Activated naive CD4-positive, alpha-beta T cell treated with anti-CD3 and anti-CD28 coated beads for 36 hours (primary cell): ENCODE results near the gene KRT10. TPM values are rescaled to one million over a fixed set of nuclear protein-coding genes. Genes with fewer than 3 reads are reported as not detected.

Experiments
- CTCF ChIA-PET: fragments of 350-600 bp; sonication (Branson Sonifier 250); formaldehyde crosslinking; loops from one replicate; lab custom pipeline; 2021; ENCODE audit warnings: antibody characterized with exemption; lab: Charles Lee
- DNase-seq: peaks from one replicate; pipeline ENCODE4 v3.0.0-alpha.2; 2020
- H3K27ac Mint-ChIP-seq: one replicate; pipeline ENCODE4 v1.8.0; 2021; ENCODE audit warnings: mild to moderate bottlenecking, mixed read lengths
- H3K27me3 Mint-ChIP-seq: one replicate; pipeline ENCODE4 v1.8.0; 2021; ENCODE audit warnings: low read depth, mixed read lengths
- H3K36me3 Mint-ChIP-seq: one replicate; pipeline ENCODE4 v1.8.0; 2021; ENCODE audit warnings: low read depth, mixed read lengths
- H3K4me1 Mint-ChIP-seq: one replicate; pipeline ENCODE4 v1.8.0; 2021; ENCODE audit warnings: low read depth, mixed read lengths
- H3K4me3 Mint-ChIP-seq: one replicate; pipeline ENCODE4 v1.8.0; 2021; ENCODE audit warnings: mild to moderate bottlenecking, moderate library complexity, mixed read lengths
- H3K9me3 Mint-ChIP-seq: one replicate; pipeline ENCODE4 v1.8.0; 2021; ENCODE audit warnings: mixed read lengths
- intact Hi-C: fragments of 100-400 bp; cut with micrococcal nuclease; formaldehyde crosslinking; loops from one replicate; pipeline ENCODE4 v1.15.1; 2023
- total RNA-seq, 2 experiments: library from RNA; stranded (reverse); gene quantifications; one replicate each; pipeline ENCODE4 v1.2.3, GENCODE V29; 2021

Gene KRT10
- total RNA-seq, 2 experiments from 2014 or later: 32.5 to 34.7 TPM

DNA sequence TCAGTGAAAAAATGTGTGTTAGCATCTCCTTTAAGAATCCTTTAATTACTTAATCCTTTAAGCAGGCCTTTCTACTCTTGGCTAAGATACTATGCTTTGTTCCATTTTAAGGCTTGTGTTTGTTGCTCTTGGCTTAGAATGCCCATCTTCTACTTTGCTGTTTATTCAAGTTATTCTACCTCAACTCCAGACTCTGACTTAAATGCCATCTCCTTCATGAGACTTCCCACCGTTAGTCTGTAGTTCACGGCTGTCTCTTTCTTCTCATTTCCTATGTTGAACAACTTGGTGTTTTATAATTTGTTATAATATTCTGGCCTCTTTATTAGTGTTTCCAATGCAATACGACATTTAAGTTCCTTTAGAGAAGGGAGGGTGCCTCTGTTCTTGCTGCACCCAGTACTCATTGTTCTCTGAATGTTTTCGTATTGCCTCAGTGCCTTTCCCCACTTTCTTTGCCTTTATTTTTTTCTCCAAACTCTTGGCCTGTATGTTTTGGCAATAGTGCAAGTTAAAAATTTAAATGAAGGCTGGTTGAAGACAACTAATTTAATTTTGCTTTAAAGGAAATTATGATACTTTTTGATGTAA is 6.1 kb upstream of the KRT10 start:
- Mint-ChIP-seq H3K4me1 (peaks cover 9% of the 10 kb centered on the region), H3K9me3 (no peaks in the 10 kb centered on the region), H3K4me3 (no peak overlapping the region), H3K36me3 (peaks cover 4% of the 10 kb centered on the region), H3K27me3 (peaks cover 5% of the 10 kb centered on the region), H3K27ac (no peak overlapping the region)
- intact Hi-C loops: no loop called here
- CTCF ChIA-PET: no interaction called here
- DNase-seq: no peak

GRCh38 chr17:40827746-40828453 is 5.5 kb upstream of the KRT10 start:
- H3K9me3 Mint-ChIP-seq: no peaks in the 10 kb centered on the region
- intact Hi-C loops: no loop called here
- H3K4me1 Mint-ChIP-seq: peaks cover 9% of the 10 kb centered on the region
- H3K27ac Mint-ChIP-seq: peak overlapping the region; percentile 77
- H3K36me3 Mint-ChIP-seq: peaks cover 4% of the 10 kb centered on the region
- DNase-seq: no peak
- H3K4me3 Mint-ChIP-seq: no peak overlapping the region
- H3K27me3 Mint-ChIP-seq: peaks cover 5% of the 10 kb centered on the region
- CTCF ChIA-PET: no interaction called here

GRCh38 chr17:40825599-40825998 is 3.2 kb upstream of the KRT10 start:
- CTCF ChIA-PET: interaction anchor here (1.5 kb wide), 1 partner anchor 837 kb away, joined by 3 read pairs; no protein-coding TSS in a partner anchor
- peaks cover 9% of the 10 kb centered on the region for H3K4me1 Mint-ChIP-seq

DNA sequence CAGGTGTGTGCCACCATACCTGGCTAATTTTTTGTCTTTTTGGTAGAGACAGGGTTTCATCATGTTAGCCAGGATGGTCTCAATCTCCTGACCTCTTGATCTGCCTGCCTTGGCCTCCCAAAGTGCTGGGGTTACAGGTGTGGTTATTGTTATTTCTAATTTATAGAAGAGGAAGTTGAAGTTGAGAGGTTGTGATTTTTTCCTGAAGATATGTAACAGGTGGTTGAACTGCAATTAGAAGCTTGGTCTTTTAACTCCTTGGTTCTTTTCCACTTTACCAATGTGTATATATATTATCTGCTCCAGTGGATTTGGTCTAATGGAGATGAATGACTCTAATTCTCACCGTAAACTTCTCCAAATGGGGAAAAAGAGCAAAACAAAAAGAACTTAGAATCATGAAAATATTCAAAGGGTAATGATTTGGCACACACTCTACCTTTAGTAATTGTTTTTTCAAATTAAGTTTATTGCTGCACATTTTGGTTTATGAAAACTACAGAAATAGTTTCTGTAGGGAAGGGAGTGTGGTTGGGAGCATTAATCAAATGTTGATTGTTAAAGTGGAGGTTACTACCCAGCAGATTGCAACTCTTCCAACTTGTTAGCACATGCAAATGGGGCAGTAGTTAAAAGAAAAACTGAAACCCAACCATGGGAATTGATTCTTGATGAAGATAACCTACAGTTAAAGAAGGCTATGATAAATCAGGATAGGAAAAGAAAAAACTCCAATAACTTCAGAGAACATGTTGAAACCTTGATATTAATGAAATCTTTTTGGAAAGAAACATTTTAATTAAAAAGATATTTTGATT is 1.8 kb upstream of the KRT10 start:
- H3K4me3 Mint-ChIP-seq: no peak overlapping the region
- no peak overlapping the region for H3K27ac Mint-ChIP-seq
- H3K4me1 Mint-ChIP-seq: peaks cover 19% of the 10 kb centered on the region
- peaks cover 10% of the 10 kb centered on the region for H3K36me3 Mint-ChIP-seq
- intact Hi-C loops: no loop called here
- DNase-seq: no peak
- CTCF ChIA-PET: no interaction called here
- peaks cover 5% of the 10 kb centered on the region for H3K27me3 Mint-ChIP-seq
- H3K9me3 Mint-ChIP-seq: no peaks in the 10 kb centered on the region

More at GRCh38 chr17:40825599-40825998, 3.2 kb upstream of the KRT10 start:
- peaks cover 5% of the 10 kb centered on the region for H3K27me3 Mint-ChIP-seq
- no peaks in the 10 kb centered on the region for H3K9me3 Mint-ChIP-seq
- H3K27ac Mint-ChIP-seq: no peak overlapping the region
- DNase-seq: no peak
- peaks cover 11% of the 10 kb centered on the region for H3K36me3 Mint-ChIP-seq
- intact Hi-C loops: no loop called here
- H3K4me3 Mint-ChIP-seq: no peak overlapping the region

DNA sequence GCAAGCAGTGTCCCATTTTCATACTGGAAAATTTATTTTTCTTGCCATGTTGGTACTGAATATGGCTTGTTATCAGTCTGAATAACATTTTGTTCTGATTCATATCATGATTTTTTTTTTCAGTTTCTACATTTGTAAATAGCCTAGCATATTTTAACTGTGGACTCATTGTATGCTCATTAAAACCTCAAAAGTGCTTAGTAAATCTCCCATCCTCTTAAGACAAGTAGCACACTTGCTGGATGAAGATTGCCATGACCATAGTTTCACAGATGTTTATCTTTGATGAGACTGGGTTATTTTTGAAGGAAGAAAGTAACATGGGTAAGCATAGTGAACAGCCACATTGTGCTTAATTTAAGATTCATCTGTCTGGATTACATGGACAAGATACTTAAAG is 878 bp downstream of the KRT10 start:
- H3K27me3 Mint-ChIP-seq: peaks cover 5% of the 10 kb centered on the region
- CTCF ChIA-PET: no interaction called here
- peaks cover 14% of the 10 kb centered on the region for H3K4me1 Mint-ChIP-seq
- H3K36me3 Mint-ChIP-seq: peaks cover 20% of the 10 kb centered on the region
- DNase-seq: no peak
- intact Hi-C loops: no loop called here
- no peak overlapping the region for H3K27ac Mint-ChIP-seq
- no peak overlapping the region for H3K4me3 Mint-ChIP-seq
- H3K9me3 Mint-ChIP-seq: no peaks in the 10 kb centered on the region

- CTCF ChIA-PET: interaction anchor here (1.4 kb wide), 1 partner anchor 91 kb away, joined by 4 read pairs; no protein-coding TSS in a partner anchor
- intact Hi-C loops: no loop called here
- H3K27ac Mint-ChIP-seq: no peak overlapping the region
- H3K27me3 Mint-ChIP-seq: no peaks in the 10 kb centered on the region
- peaks cover 20% of the 10 kb centered on the region for H3K36me3 Mint-ChIP-seq
- H3K4me1 Mint-ChIP-seq: peaks cover 14% of the 10 kb centered on the region
- H3K4me3 Mint-ChIP-seq: peak overlapping the region; percentile 77
- DNase-seq: no peak
- no peaks in the 10 kb centered on the region for H3K9me3 Mint-ChIP-seq
These were observed 2.1 kb downstream of the KRT10 start for GRCh38 chr17:40820228-40820838.

DNA sequence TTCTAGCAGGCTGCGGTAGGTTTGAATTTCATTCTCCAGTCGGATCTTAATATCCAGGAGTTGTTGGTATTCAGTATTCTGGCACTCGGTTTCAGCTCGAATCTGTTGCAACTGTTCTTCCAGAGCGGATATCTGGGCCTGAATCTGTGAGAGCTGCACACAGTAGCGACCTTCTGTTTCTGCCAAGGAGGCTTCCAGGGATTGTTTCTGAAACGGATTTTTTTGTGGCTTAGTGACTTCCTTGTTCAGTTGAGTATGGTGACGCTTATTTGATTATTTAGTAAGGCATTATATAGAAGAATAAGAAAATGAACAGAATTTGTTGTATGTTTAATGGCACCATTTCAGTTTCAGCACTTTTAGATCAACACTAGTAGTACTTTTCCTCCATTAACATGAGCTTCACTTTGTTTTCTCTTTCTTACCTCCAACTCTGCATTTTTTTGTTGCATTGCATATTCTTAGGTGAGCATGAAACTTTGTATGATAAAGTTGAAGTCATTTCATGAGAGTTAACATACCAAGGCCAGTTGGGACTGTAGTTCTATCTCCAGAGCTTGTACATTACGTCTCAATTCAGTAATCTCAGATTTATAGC is 2.8 kb downstream of the KRT10 start:
- Mint-ChIP-seq H3K27me3 (no peaks in the 10 kb centered on the region), H3K9me3 (no peaks in the 10 kb centered on the region), H3K36me3 (peaks cover 19% of the 10 kb centered on the region), H3K27ac (peak overlapping the region; percentile 66), H3K4me3 (peak overlapping the region; percentile 77), H3K4me1 (peaks cover 14% of the 10 kb centered on the region)
- CTCF ChIA-PET: interaction anchor here (0.6 to 1.6 kb wide), 3 partner anchors 91 to 730 kb away, joined by 3 to 7 read pairs (median 4); no protein-coding TSS in a partner anchor
- DNase-seq: no peak
- intact Hi-C loops: loop anchor here (2.0 kb wide), 1 partner anchor 199 kb away; no protein-coding TSS in a partner anchor

- Mint-ChIP-seq H3K4me3 (peak overlapping the region; percentile 91), H3K27me3 (peaks cover 4% of the 10 kb centered on the region), H3K4me1 (peaks cover 14% of the 10 kb centered on the region), H3K9me3 (no peaks in the 10 kb centered on the region), H3K27ac (peak overlapping the region; percentile 91), H3K36me3 (peaks cover 19% of the 10 kb centered on the region)
- CTCF ChIA-PET: interaction anchor here (0.6 to 1.6 kb wide), 6 partner anchors 15 to 877 kb away, joined by 3 to 7 read pairs (median 4); no protein-coding TSS in a partner anchor
- peak; percentile 87 for DNase-seq
- intact Hi-C loops: loop anchor here (2.0 kb wide), 1 partner anchor 198 kb away; no protein-coding TSS in a partner anchor
These were observed 3.5 kb downstream of the KRT10 start for GRCh38 chr17:40818733-40819527.

DNA sequence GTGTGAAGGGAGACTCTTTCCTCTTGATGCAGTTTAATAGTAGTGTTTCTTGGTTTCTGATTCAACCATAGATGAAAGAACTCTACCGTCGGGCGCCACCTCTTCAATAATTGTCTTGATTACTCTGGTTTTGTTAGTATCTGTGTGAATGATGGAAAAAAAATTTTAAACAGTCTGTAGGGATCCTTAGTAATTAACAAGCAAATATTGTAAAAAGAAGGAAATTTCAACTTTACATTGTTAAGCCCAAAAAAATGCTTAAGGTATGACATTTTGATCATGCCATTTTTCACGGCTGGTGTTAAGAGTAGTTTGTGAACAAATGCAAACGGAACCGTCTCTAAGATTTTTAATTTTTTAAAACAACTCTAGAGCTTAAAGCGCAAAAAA is 4.1 kb downstream of the KRT10 start:
- H3K27ac Mint-ChIP-seq: peak overlapping the region; percentile 91
- peak overlapping the region; percentile 91 for H3K4me3 Mint-ChIP-seq
- no peak for DNase-seq
- no peaks in the 10 kb centered on the region for H3K9me3 Mint-ChIP-seq
- peaks cover 19% of the 10 kb centered on the region for H3K36me3 Mint-ChIP-seq
- CTCF ChIA-PET: interaction anchor here (0.8 to 1.6 kb wide), 5 partner anchors 15 to 878 kb away, joined by 4 to 7 read pairs (median 5); no protein-coding TSS in a partner anchor
- peaks cover 14% of the 10 kb centered on the region for H3K4me1 Mint-ChIP-seq
- H3K27me3 Mint-ChIP-seq: peaks cover 7% of the 10 kb centered on the region
- intact Hi-C loops: loop anchor here (2.0 kb wide), 1 partner anchor 198 kb away; no protein-coding TSS in a partner anchor

DNA sequence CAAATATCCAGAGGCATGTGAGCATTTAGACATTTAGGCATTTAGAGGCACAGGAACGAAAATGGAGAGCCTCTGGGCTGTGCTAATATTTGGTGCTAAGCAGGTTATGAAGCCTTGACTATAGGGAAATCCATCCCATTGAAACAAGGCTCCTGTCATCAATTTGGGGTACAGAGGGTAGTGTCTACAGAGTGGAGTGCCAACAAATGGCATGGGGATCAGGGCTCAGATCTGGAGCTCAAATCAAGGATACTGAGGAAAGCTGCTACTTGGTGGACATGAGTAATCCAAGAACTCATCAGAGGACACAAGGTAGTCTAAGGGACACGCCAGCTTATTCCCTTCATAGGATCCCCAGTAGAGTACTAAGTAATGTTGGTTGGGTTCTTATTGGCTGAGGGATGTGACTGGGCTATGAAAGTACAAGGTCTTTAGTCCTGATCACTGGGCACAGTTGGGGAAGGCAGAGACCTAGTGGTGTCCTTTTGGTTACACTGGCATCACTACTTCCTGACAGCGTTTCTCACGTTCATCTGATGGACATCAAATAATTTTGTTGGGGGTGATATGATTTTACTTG is 5.2 kb downstream of the KRT10 start:
- Mint-ChIP-seq H3K36me3 (peaks cover 15% of the 10 kb centered on the region), H3K9me3 (no peaks in the 10 kb centered on the region), H3K27me3 (peaks cover 15% of the 10 kb centered on the region), H3K4me1 (peaks cover 14% of the 10 kb centered on the region), H3K4me3 (peak overlapping the region; percentile 56), H3K27ac (no peak overlapping the region)
- no peak for DNase-seq
- CTCF ChIA-PET: no interaction called here
- intact Hi-C loops: no loop called here

GRCh38 chr17:40816569-40816968 is 5.8 kb downstream of the KRT10 start:
- H3K36me3 Mint-ChIP-seq: peaks cover 13% of the 10 kb centered on the region
- intact Hi-C loops: no loop called here
- H3K27ac Mint-ChIP-seq: no peak overlapping the region
- CTCF ChIA-PET: no interaction called here
- no peaks in the 10 kb centered on the region for H3K9me3 Mint-ChIP-seq
- no peak overlapping the region for H3K4me3 Mint-ChIP-seq
- peaks cover 18% of the 10 kb centered on the region for H3K27me3 Mint-ChIP-seq
- H3K4me1 Mint-ChIP-seq: peaks cover 14% of the 10 kb centered on the region
- DNase-seq: no peak
